Stimulated activated CD8-positive, alpha-beta memory T cell treated with anti-CD3 and anti-CD28 coated beads, Interleukin-7, amount 100 ng/mL, for 4 hours (primary cell): ENCODE results near the gene CCSAP.
A peak's percentile ranks its signal among the peaks of the same experiment; 100 is the strongest.
"Not testable (repeated sequence)": the region's sequence is repeated elsewhere in the genome, so short reads cannot be mapped to it uniquely, and the experiment has no call there.

ENCODE experiments used
- DNase-seq, 2 donors: peaks; one replicate each; pipeline ENCODE4 v3.0.0-alpha.2; 2020; ENCODE audit warnings: low read depth in 2 of 2

CCSAP gene

DNA sequence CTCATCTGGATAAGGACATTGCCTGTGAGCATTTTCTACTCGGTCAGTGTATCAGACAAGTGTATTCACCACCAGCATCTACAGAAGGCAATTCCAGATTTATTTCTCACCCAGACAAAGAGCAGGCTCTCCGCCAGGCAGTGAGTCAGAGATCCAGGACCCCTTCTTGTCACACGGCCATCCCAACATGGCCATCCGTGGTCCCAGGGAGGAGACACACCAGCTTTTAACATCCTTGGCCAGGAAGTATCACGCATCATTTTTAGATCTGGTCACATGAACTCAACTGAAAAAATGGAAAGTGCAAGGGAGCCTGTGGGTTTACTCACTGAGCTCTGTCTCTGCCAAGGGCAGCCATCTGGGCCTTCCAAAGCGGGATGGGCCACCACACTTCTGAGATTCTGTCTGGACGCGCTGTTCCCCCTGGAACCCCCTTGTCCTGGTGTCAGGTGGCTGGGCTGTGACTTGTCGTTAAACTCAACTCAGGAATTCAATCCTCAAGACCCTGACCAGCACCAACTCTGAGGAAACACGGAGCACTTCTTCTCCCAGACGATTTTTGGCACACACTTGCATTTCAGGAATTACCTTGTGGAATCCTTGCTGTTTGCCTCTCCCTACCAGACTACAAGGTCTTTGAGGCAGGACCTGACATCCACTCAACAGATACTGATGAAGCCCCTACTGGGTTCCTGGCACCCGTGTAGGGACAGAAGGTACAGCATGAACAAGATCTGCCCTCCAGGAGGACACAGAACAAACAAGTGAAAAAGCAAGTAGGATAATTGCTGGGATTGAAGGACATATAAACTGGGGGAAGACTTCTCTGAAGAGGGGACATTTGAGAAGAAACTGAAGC is 21.6 kb upstream of the CCSAP start:
- DNase-seq, result no peak

GRCh38 chr1:229363723-229364122 is 20.9 kb upstream of the CCSAP start:
- no peak for DNase-seq

GRCh38 chr1:229360420-229360819 is 17.6 kb upstream of the CCSAP start:
- DNase-seq, result no peak

DNA sequence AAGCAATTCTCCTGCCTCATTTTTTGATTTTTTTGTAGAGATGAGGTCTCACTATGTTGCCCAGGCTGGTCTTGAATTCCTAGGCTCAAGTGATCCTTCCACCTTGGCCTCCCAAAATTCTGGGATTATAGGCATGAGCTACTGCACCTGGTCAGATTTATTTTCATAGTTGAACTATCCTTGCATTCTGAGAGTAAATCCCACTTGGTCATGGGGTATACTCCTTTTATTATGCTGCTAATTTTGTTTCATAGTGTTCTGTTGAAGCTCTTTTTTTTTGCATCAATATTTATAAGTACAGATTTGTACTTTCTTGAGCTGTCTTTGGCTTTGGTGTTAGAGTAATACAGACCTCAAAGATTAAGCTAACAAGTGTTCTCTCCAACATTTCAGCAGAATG is 12.8 kb upstream of the CCSAP start:
- DNase-seq, result no peak

GRCh38 chr1:229354226-229354625 is 11.4 kb upstream of the CCSAP start:
- DNase-seq, result no peak

GRCh38 chr1:229352975-229353374 is 10.1 kb upstream of the CCSAP start:
- DNase-seq, result no peak

- no peak for DNase-seq
Observed at GRCh38 chr1:229349463-229350385, 6.9 kb upstream of the CCSAP start.

DNA sequence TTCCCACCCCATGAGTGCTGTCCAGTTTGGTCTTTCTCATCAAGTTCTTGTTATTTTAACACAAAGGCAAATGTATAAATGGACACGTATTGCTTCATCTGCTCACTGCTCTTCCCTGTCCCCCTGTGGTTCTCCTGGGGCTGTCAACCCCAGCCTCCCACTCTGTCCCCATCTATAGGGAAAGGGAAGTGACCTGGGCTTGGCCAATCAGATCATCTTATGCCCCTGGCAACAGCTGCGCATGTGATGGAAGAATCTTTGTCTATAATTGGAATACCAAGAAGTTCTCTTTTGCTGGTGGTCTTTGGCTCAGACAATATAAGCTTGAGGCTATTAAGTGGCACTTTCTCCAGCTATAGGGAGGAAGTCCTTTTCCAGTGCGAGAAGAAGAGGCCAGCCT is 4.7 kb upstream of the CCSAP start:
- no peak for DNase-seq

- no peak for DNase-seq
Observed at GRCh38 chr1:229344937-229345684, 2.3 kb upstream of the CCSAP start.

- DNase-seq, result no peak
Observed at GRCh38 chr1:229344139-229344538, 1.3 kb upstream of the CCSAP start.

DNA sequence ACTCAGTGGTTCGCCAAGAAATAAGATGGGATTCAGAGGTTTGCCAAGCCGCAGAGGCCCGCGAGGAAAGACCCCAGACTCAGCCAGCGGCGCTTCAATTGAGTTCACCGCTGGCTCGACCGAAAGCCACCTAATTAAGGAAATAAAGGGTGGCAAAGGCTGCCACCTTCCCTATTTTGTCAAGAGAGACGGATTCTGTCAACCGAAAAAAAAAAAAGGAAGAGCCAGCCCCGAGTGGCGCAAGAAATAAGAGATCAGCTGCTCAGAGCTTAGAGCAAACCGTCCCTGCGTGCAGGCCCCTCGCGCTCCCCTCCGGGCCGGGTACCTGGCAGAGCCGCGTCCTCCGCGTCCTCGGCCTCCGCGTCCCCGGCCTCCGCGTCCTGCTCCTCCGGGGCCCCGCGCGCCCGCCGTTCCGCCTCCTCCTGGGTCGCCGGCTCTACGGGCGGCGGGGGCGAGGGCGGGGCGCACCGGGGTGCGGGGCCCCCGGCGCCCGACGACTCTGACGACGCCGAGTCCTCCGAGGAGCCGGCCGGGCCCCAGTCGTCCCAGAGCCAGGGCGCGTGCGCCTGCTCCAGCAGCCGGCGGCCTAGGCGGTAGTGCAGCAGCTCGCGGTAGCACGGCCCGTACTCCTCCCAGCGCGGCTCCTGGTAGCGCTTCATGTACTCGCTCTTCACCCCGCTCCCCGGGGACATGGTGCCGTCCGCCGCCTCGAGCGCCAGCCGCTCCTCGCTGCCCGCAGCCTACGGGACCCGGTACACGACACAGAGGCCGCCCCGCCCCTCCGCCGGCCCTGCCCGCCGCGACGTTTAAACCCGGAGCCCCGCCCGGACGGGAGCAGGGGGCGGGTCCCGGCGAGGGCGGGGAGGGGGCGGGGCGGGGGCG is 832 bp downstream of the CCSAP start:
- DNase-seq, result peak in 1 of 2 donors; percentile 50

GRCh38 chr1:229340496-229340895 is 2.4 kb downstream of the CCSAP start:
- no peak for DNase-seq

DNA sequence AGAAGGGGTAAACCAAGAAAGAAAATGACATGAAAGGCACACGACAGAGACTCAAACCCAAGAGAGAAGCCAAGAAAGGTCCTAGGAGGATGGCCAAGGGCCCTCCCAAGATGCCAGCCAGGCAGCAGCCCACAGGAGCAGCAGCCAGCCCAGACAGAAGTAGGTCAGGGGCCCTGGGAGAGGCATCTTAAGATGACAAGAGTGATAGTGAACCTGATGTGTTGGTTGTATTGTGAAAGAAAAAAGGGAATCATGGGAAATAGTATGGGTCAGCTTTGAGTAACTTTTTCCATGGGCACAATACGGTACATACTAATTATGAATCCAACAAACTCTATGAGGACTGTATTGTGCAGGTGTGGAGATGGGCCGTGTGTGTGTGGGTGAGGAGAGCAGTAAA is 3.3 kb downstream of the CCSAP start:
- DNase-seq, result no peak

DNA sequence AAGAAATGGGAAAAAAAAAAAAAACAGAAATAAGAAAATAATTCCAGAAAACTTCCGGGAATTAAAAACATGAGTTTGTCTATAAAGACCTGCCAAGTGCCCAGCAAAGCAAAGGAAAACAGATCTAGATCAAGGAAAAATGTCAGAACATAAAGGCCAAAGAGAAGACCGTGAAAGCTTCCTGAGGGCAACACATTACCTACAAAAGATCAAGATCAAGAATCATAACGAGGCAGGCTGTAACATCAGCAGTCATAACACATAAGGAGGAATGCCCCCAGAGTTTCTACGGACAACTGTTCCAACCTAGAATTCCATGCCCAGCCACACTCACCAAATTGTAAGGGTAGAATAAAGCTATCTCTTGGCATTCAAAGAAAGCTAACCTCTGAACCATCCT is 3.8 kb downstream of the CCSAP start:
- no peak for DNase-seq

- no peak for DNase-seq
Observed at GRCh38 chr1:229336345-229336744, 6.5 kb downstream of the CCSAP start.

GRCh38 chr1:229334716-229335115 is 8.1 kb downstream of the CCSAP start:
- DNase-seq, result no peak

DNA sequence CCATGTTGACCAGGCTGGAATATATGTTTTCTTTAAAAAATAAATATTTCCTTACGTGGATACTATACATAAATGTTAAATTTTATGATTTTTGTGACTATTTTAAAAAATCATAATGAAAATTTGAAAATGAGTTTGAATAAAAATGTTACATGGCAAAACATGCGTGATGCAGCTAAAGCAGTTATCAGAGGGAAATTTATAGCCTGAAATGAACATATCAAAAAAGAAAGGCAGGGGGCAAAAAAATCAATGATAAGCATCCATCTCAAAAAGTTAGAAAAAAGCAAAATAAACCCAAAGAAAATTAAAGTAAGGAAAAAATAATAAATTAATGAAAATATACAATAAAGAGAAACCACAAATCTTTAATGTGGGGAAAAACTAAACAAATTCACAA is 8.6 kb downstream of the CCSAP start:
- DNase-seq, result no peak

- no peak for DNase-seq
Observed at GRCh38 chr1:229328598-229329362, 14.1 kb downstream of the CCSAP start.

DNA sequence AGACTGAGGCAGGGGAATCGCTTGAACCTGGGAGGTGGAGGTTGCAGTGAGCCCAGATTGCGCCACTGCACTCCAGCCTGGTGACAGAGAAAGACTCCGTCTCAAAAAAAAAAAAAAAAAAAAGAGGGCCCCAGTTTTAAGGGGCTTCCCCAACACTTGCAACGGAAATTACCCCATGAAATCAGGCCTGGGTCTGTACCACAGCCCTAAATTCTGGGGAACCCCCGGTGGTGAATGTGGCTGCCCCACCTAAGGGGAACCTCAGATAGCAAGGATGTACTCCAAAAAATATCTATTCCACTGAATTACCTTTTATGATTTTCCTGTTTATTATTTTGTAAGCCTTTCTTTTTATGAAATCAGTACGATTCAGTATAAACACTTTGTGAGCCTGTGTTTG is 15.1 kb downstream of the CCSAP start:
- DNase-seq, result not testable (repeated sequence)

GRCh38 chr1:229326601-229327000 is 16.2 kb downstream of the CCSAP start:
- no peak for DNase-seq
